Panc1 (cell line): ENCODE measurements around the gene AMD1. TPM values are rescaled to one million over a fixed set of nuclear protein-coding genes. Genes with fewer than 3 reads are reported as not detected.

Experiments
- ATAC-seq: fragments of 200-7000 bp; cut with Tn5 transposase; 2 replicates; pipeline ENCODE4 v1.9.1; 2020; ENCODE audit warnings: mild to moderate bottlenecking, moderate library complexity
- BruUV-seq: library from RNA; stranded (reverse); fragments of 400-500 nt; replicated peaks from 2 replicates; lab custom pipeline; 2021; lab: Mats Ljungman, UMichigan
- CTCF ChIA-PET: fragments of 300-600 bp; sonication (Branson Sonifier 250); formaldehyde crosslinking; loops from one replicate; lab custom pipeline; 2022; ENCODE audit warnings: antibody characterized with exemption; lab: Charles Lee
- POLR2A ChIA-PET: fragments of 300-600 bp; sonication (Branson Sonifier 250); formaldehyde crosslinking; loops from one replicate; lab custom pipeline; 2022; ENCODE audit warnings: antibody characterized with exemption; lab: Charles Lee
- DNase-seq: peaks from one replicate; pipeline ENCODE4 v3.0.0-alpha.2; 2010; ENCODE audit warnings: low read depth, low spot score
- H3K27ac ChIP-seq: 2 replicates; pipeline ENCODE4 v1.5.1; 2011; ENCODE audit warnings: mild to moderate bottlenecking, low read length, inconsistent platforms
- H3K27me3 ChIP-seq: fragments of 200-500 bp; sonication (Bioruptor generic); 2 replicates; pipeline ENCODE4 v1.6.0; 2014; ENCODE audit warnings: low read length, inconsistent platforms; ENCODE audit not compliant: control insufficient read depth, insufficient read depth
- H3K36me3 ChIP-seq: fragments of 200-500 bp; sonication (Bioruptor generic); 2 replicates; pipeline ENCODE4 v1.5.1; 2014; ENCODE audit warnings: inconsistent platforms, mild to moderate bottlenecking, low read length, moderate library complexity; ENCODE audit not compliant: control insufficient read depth, insufficient read depth
- H3K4me1 ChIP-seq: 2 replicates; pipeline ENCODE4 v1.5.1; 2011; ENCODE audit warnings: inconsistent platforms, mild to moderate bottlenecking, low read length, moderate library complexity; ENCODE audit not compliant: control insufficient read depth, insufficient read depth
- H3K4me3 ChIP-seq, 2 experiments: 2 replicates each; pipeline ENCODE4 v1.5.1; 2011 to 2012; ENCODE audit warnings: low read depth in 2 of 2, low read length in 2 of 2, mild to moderate bottlenecking in 2 of 2, inconsistent platforms in 1 of 2, moderate library complexity in 1 of 2
- H3K9me3 ChIP-seq: fragments of 200-500 bp; sonication (Bioruptor generic); 2 replicates; pipeline ENCODE4 v1.5.1; 2014; ENCODE audit warnings: low read depth, mild to moderate bottlenecking, inconsistent platforms, low read length, moderate library complexity; ENCODE audit not compliant: control insufficient read depth, insufficient read depth
- POLR2AphosphoS5 ChIP-seq: IDR thresholded peaks from 2 replicates; pipeline ENCODE4 v1.6.1; 2012; ENCODE audit warnings: mild to moderate bottlenecking, low read depth, low read length, moderate library complexity
- SIN3A ChIP-seq: IDR thresholded peaks from 2 replicates; pipeline ENCODE4 v1.6.1; 2012; ENCODE audit warnings: low read depth, mild to moderate bottlenecking, low read length, moderate library complexity, borderline replicate concordance; ENCODE audit not compliant: insufficient read depth
- TCF7L2 ChIP-seq: IDR thresholded peaks from 2 replicates; pipeline ENCODE4 v1.6.1; 2011; ENCODE audit warnings: mild to moderate bottlenecking, low read depth, low read length, inconsistent platforms
- in situ Hi-C: cut with HindIII; loops from 2 replicates; pipeline ENCODE4 v1.10.0; 2016; ENCODE audit warnings: low sequenced_read_pairs, low pct_unique_long_range_greater_than_20kb
- intact Hi-C: fragments of 100-400 bp; cut with micrococcal nuclease; formaldehyde crosslinking; loops from one replicate; pipeline ENCODE4 v1.10.0; 2022; ENCODE audit not compliant: unreplicated experiment
- total RNA-seq: library from RNA; stranded (reverse); gene quantifications from one replicate; pipeline ENCODE4 v1.2.1, GENCODE V29; 2021; ENCODE audit not compliant: unreplicated experiment
- TF ChIP-seq, protein P1 (sequence below), 2 experiments: IDR thresholded peaks; 2 replicates each; pipeline ENCODE4 v1.6.1; 2011 to 2012; ENCODE audit warnings: low read depth in 2 of 2, control low read depth in 1 of 2, low read length in 1 of 2, mild to moderate bottlenecking in 1 of 2, moderate library complexity in 1 of 2; ENCODE audit not compliant: insufficient read depth in 1 of 2
- TF ChIP-seq, protein P2 (sequence below): fragments of 450-650 bp; IDR thresholded peaks from 2 replicates; pipeline ENCODE4 v1.5.1; 2017; ENCODE audit warnings: mild to moderate bottlenecking

AMD1 gene
- total RNA-seq, 1 experiment from 2014 or later: 81.7 TPM

DNA sequence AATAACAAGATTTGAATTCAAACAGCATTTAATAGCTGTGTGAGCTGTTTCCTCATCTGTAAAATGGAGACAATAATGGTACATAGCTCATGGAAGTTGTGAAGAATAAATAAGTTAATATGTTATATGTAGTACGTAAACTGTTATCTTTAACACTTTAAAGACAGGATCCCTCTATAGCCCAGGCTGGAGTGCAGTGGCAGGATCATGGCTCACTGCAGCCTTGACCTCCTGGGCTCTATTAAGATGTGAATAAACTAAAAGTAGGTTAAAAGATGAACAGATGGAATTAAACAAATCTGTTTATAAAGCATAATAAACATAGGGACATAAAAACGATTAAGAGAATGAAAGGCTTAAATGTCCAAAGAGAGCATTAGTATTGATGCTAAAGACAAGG lies 3.0 kb downstream of the AMD1 start:
- ChIA-PET POLR2A (interaction anchor here (1.0 to 2.8 kb wide), 3 partner anchors 13 to 96 kb away, joined by 3 to 20 read pairs (median 4); partner anchors contain the start of gene CDK19), CTCF (interaction anchor here (3.9 kb wide), 1 partner anchor 195 kb away, joined by 24 read pairs; no protein-coding TSS in a partner anchor)
- Histone ChIP-seq H3K4me1 (peaks cover 52% of the 10 kb centered on the region), H3K27me3 (no peaks in the 10 kb centered on the region), H3K4me3 (peak overlapping the region; percentile 85 to 88), H3K27ac (peak overlapping the region; percentile 86), H3K36me3 (no peaks in the 10 kb centered on the region; the same call in 1 of the 2 replicates), H3K9me3 (no peaks in the 10 kb centered on the region)
- in situ Hi-C loops (loop anchor here (5.0 to 10.0 kb wide), 2 partner anchors 203 to 345 kb away; no protein-coding TSS in a partner anchor), intact Hi-C loops (loop anchor here (2.0 kb wide), 1 partner anchor 63 kb away; the partner anchor contains the start of gene CDK19)
- BruUV-seq: no TSS peak
- DNase-seq: no peak
- no peak for ATAC-seq
- TF ChIP-seq, protein P1, sequence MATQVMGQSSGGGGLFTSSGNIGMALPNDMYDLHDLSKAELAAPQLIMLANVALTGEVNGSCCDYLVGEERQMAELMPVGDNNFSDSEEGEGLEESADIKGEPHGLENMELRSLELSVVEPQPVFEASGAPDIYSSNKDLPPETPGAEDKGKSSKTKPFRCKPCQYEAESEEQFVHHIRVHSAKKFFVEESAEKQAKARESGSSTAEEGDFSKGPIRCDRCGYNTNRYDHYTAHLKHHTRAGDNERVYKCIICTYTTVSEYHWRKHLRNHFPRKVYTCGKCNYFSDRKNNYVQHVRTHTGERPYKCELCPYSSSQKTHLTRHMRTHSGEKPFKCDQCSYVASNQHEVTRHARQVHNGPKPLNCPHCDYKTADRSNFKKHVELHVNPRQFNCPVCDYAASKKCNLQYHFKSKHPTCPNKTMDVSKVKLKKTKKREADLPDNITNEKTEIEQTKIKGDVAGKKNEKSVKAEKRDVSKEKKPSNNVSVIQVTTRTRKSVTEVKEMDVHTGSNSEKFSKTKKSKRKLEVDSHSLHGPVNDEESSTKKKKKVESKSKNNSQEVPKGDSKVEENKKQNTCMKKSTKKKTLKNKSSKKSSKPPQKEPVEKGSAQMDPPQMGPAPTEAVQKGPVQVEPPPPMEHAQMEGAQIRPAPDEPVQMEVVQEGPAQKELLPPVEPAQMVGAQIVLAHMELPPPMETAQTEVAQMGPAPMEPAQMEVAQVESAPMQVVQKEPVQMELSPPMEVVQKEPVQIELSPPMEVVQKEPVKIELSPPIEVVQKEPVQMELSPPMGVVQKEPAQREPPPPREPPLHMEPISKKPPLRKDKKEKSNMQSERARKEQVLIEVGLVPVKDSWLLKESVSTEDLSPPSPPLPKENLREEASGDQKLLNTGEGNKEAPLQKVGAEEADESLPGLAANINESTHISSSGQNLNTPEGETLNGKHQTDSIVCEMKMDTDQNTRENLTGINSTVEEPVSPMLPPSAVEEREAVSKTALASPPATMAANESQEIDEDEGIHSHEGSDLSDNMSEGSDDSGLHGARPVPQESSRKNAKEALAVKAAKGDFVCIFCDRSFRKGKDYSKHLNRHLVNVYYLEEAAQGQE (IDR thresholded peaks at IDR 0.05; ENCODE audit: insufficient read depth in 1 of 2, low read depth in 2 of 2, low read length in 1 of 2): no peak
- no peak for TF ChIP-seq SIN3A
- TF ChIP-seq, protein P2, sequence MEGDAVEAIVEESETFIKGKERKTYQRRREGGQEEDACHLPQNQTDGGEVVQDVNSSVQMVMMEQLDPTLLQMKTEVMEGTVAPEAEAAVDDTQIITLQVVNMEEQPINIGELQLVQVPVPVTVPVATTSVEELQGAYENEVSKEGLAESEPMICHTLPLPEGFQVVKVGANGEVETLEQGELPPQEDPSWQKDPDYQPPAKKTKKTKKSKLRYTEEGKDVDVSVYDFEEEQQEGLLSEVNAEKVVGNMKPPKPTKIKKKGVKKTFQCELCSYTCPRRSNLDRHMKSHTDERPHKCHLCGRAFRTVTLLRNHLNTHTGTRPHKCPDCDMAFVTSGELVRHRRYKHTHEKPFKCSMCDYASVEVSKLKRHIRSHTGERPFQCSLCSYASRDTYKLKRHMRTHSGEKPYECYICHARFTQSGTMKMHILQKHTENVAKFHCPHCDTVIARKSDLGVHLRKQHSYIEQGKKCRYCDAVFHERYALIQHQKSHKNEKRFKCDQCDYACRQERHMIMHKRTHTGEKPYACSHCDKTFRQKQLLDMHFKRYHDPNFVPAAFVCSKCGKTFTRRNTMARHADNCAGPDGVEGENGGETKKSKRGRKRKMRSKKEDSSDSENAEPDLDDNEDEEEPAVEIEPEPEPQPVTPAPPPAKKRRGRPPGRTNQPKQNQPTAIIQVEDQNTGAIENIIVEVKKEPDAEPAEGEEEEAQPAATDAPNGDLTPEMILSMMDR: no peak
- no peak for TF ChIP-seq POLR2AphosphoS5
- no peak for TF ChIP-seq TCF7L2

DNA sequence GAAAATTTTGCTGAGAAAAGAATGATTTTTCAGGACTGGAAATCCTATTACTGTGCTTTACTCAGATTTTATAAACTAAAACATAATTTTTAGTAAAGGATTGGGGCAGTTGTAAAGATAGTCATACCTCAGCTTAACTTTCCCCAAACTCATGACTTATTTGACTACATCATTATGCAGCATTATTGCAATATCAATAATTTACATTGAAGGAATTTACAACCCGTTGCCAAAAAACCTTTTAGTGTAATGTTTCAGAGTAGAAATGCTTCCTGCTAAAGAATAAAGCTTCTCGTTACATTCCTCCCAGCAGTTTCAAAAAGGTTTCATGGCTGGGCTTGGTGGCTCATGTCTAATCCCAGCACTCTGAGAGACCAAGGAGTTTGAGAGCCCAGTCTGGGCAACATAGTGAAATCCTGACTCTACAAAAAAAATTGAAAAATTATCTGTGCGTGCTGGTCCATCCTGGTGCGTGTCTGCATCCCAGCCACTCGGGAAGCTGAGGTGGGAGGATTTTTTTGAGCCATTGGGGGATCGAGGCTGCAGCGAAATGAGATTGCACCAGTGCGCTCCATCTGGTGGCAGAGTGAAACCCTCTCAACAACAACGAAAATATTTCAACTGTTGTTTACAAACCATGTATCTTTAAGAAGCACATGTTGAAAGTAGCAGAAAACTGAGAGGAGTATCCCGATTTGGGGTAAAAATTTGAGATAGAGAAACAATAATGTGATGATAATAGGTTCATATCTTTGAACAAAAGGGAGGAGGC lies 4.4 kb downstream of the AMD1 start:
- ChIA-PET POLR2A (interaction anchor here (1.0 to 2.8 kb wide), 2 partner anchors 12 to 63 kb away, joined by 3 to 20 read pairs; partner anchors contain the start of gene CDK19), CTCF (interaction anchor here (0.5 to 3.9 kb wide), 3 partner anchors 13 to 197 kb away, joined by 3 to 24 read pairs (median 4); no protein-coding TSS in a partner anchor)
- Histone ChIP-seq H3K36me3 (no peaks in the 10 kb centered on the region; the same call in 1 of the 2 replicates), H3K27ac (peak overlapping the region; percentile 86), H3K27me3 (no peaks in the 10 kb centered on the region), H3K4me1 (peaks cover 59% of the 10 kb centered on the region), H3K9me3 (no peaks in the 10 kb centered on the region), H3K4me3 (peak overlapping the region; percentile 27 to 88)
- TF ChIP-seq, protein P2: peak; percentile 91
- no peak for TF ChIP-seq TCF7L2
- peak; percentile 36 for DNase-seq
- in situ Hi-C loops (loop anchor here (5.0 to 10.0 kb wide), 2 partner anchors 204 to 347 kb away; no protein-coding TSS in a partner anchor), intact Hi-C loops (loop anchor here (2.0 kb wide), 2 partner anchors 196 to 350 kb away; no protein-coding TSS in a partner anchor)
- no TSS peak for BruUV-seq
- ATAC-seq: no peak
